Urinary bladder (tissue), 4 donors: ENCODE data around the gene SPNS2. TPM values are rescaled to one million over a fixed set of nuclear protein-coding genes. Genes with fewer than 3 reads are reported as not detected.
"Not testable (repeated sequence)": the region's sequence is repeated elsewhere in the genome, so short reads cannot be mapped to it uniquely, and the experiment has no call there.

Experiments
- DNase-seq: peaks from one replicate; pipeline ENCODE4 v3.0.0-alpha.2; 2015; ENCODE audit errors: extremely low spot score
- H3K27ac ChIP-seq: one replicate; pipeline ENCODE4 v1.5.1; 2013; ENCODE audit warnings: low read depth, mild to moderate bottlenecking, moderate library complexity
- H3K36me3 ChIP-seq: one replicate; pipeline ENCODE4 v1.6.1; 2013; ENCODE audit warnings: mild to moderate bottlenecking, moderate library complexity; ENCODE audit not compliant: insufficient read depth
- H3K4me1 ChIP-seq: one replicate; pipeline ENCODE4 v1.6.1; 2013; ENCODE audit warnings: mild to moderate bottlenecking, moderate library complexity; ENCODE audit not compliant: insufficient read depth
- H3K4me3 ChIP-seq: one replicate; pipeline ENCODE4 v1.5.1; 2013; ENCODE audit warnings: low read depth, low read length
- WGBS: extraction: QIAGEN DNeasy Blood & Tissue Kit; methylation state at CpG from one replicate; pipeline ENCODE4 v1.1.7; 2013; 5-methylcytosine and 5-hydroxymethylcytosine counted together
- polyA plus RNA-seq: library from polyadenylated mRNA; stranded (reverse); fragments of 200-250 nt; gene quantifications from one replicate; pipeline ENCODE4 v1.2.3, GENCODE V29; 2013
- total RNA-seq: library from RNA; depleted of rRNA; stranded (reverse); fragments of >200 nt; gene quantifications from one replicate; pipeline ENCODE4 v1.2.3, GENCODE V29; 2014
- donor health status: healthy with polysubstance abuse.
- donor health status: healthy.

Gene SPNS2
- total and polyA plus RNA-seq, 2 donors: 7.5 to 28.2 TPM

DNA sequence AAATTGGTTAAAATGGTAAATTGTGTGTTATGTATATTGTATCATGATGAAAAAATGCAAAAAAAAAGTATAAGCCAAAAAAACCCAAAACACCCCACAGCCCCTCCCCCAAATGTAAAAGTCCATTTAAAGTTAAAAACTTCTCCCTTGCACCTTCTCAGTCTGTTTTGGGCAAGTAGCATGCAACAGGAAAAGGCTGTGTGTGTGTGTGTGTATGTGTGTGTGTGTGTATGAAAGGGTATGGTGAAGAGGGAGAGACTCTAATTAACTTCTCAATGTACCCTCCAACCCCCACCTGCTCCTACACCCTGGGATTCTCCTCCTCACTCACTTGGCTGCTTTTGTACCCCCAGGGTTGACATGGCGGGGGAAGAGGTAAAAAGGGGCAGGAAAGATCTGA is 70.9 kb downstream of the SPNS2 start:
- Histone ChIP-seq H3K4me1 (no peaks in the 10 kb centered on the region), H3K27ac (no peak overlapping the region), H3K4me3 (no peak overlapping the region), H3K36me3 (no peaks in the 10 kb centered on the region)
- DNase-seq: no peak
- 91% methylated on average over 1 of the region's 1 CpG for WGBS

DNA sequence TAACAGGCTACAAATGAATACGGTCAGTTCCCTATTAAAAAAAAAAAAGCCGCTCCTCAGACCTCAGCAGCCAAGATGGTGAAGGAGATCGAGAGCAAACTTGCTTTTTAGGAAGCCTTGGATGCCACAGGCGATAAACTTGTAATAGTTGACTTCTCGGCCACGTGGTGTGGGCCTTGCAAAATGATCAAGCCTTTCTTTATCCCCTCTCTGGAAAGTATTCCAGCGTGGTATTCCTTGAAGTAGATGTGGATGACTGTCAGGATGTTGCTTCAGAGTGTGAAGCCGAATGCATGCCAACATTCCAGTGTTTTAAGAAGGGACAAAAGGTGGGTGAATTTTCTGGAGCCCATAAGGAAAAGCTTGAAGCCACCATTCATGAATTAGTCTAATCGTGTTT is 73.5 kb downstream of the SPNS2 start:
- Histone ChIP-seq H3K36me3 (no peaks in the 10 kb centered on the region), H3K4me1 (no peaks in the 10 kb centered on the region), H3K27ac (no peak overlapping the region), H3K4me3 (no peak overlapping the region)
- DNase-seq: no peak
- WGBS: 73% methylated on average over 9 of the region's 9 CpGs

- Histone ChIP-seq H3K27ac (no peak overlapping the region), H3K4me3 (no peak overlapping the region), H3K4me1 (no peaks in the 10 kb centered on the region), H3K36me3 (no peaks in the 10 kb centered on the region)
- WGBS: 75% methylated on average over 4 of the region's 4 CpGs
- DNase-seq: no peak
Observed at GRCh38 chr17:4573115-4573514, 74.4 kb downstream of the SPNS2 start.

GRCh38 chr17:4573669-4574068 is 75.0 kb downstream of the SPNS2 start:
- Histone ChIP-seq H3K4me1 (no peaks in the 10 kb centered on the region), H3K27ac (no peak overlapping the region), H3K4me3 (no peak overlapping the region), H3K36me3 (no peaks in the 10 kb centered on the region)
- DNase-seq: no peak
- 72% methylated on average over 7 of the region's 7 CpGs for whole genome bisulfite sequencing

DNA sequence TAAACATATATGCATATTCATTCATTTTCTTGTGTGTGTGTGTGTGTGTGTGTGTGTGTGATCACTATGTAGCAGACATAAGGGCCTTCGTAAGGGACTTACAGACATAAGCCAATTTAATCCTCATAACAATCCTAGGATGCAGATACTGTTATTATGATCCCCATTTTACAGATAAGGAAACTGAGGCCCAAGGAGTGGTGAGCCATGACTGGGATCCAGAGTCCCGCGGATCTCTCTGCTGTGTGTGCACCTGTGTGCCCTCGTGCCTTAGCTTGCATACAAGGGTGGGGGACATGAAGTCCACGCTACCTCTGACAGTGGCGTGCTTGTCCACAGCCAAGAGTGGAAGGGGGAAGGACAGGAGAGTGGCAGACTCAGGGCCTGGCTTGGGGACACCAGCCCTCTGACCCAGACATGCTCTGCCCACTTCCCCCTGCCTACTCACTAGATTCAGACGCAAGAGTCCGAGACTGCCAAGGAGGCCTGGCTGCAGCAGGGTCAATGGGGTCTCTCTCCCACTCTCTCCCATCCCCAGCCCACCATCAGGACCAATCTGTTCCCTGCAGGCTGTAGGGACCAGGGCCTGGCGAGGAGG is 75.9 kb downstream of the SPNS2 start:
- Histone ChIP-seq H3K36me3 (no peaks in the 10 kb centered on the region), H3K27ac (no peak overlapping the region), H3K4me3 (no peak overlapping the region), H3K4me1 (no peaks in the 10 kb centered on the region)
- DNase-seq: no peak
- WGBS: 95% methylated on average over 9 of the region's 9 CpGs

GRCh38 chr17:4576161-4576558 is 77.5 kb downstream of the SPNS2 start:
- Histone ChIP-seq H3K36me3 (no peaks in the 10 kb centered on the region), H3K4me3 (no peak overlapping the region), H3K27ac (no peak overlapping the region), H3K4me1 (no peaks in the 10 kb centered on the region)
- 74% methylated on average over 6 of the region's 6 CpGs for WGBS
- DNase-seq: no peak

GRCh38 chr17:4576729-4577322 is 78.1 kb downstream of the SPNS2 start:
- 65% methylated on average over 18 of the region's 18 CpGs for WGBS

DNA sequence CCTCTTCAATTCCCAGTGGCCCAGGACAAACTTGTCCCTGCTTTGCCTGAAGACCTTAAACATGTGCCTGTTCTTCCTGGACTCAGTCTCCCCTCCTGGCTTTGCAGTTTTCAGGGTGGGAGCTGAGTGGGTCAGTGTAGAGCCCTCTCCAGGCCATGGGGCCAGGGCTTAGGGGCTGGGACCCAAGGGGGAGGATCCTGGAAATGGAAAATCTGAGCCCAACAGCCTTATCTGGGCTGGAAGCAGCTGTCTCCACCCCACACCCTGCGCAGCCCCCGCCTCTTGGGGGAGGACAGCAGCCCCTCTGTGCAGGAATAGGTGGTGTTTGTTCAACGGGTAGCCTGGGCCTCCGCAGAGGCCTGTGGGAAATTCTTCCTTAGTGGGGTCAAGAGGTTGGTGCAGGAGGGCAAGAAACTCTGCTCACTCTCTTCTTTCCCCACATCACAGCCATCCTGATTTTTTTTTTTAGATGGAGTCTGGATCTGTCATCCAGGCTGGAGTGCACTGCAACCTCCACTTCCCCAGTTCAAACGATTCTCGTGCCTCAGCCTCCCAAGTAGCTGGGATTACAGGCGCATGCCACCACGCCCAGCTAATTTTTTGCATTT is 78.8 kb downstream of the SPNS2 start:
- Histone ChIP-seq H3K36me3 (no peaks in the 10 kb centered on the region), H3K4me1 (no peaks in the 10 kb centered on the region), H3K27ac (no peak overlapping the region), H3K4me3 (no peak overlapping the region)
- no peak for DNase-seq
- 77% methylated on average over 8 of the region's 8 CpGs for WGBS

More at GRCh38 chr17:4576729-4577322, 78.1 kb downstream of the SPNS2 start:
- Histone ChIP-seq H3K4me1 (no peaks in the 10 kb centered on the region), H3K36me3 (no peaks in the 10 kb centered on the region), H3K27ac (no peak overlapping the region), H3K4me3 (no peak overlapping the region)
- DNase-seq: no peak

DNA sequence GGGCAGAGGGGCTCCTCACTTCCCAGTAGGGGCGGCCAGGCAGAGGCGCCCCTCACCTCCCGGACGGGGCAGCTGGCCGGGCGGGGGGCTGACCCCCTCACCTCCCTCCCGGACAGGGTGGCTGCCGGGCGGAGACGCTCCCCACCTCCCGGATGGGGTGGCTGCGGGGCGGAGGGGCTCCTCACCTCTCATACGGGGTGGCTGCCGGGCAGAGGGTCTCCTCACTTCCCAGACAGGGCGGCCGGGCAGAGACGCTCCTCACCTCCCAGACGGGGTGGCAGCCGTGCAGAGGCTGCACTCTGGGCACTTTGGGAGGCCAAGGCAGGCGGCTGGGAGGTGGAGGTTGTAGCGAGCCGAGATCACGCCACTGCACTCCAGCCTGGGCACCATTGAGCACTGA is 79.7 kb downstream of the SPNS2 start:
- 96% methylated on average over 20 of the region's 24 CpGs for WGBS
- DNase-seq, H3K4me1 ChIP-seq, H3K27ac ChIP-seq, H3K4me3 ChIP-seq, H3K36me3 ChIP-seq: not testable (repeated sequence)

GRCh38 chr17:4579678-4580077 is 81.0 kb downstream of the SPNS2 start:
- H3K4me3 ChIP-seq: no peak overlapping the region
- H3K36me3 ChIP-seq: no peaks in the 10 kb centered on the region
- H3K27ac ChIP-seq: no peak overlapping the region
- no peak for DNase-seq
- no peaks in the 10 kb centered on the region for H3K4me1 ChIP-seq
- 76% methylated on average over 11 of the region's 11 CpGs for WGBS

- Histone ChIP-seq H3K36me3 (no peaks in the 10 kb centered on the region), H3K27ac (no peak overlapping the region), H3K4me1 (no peaks in the 10 kb centered on the region), H3K4me3 (no peak overlapping the region)
- no peak for DNase-seq
- WGBS: 53% methylated on average over 7 of the region's 7 CpGs
Observed at GRCh38 chr17:4580291-4580690, 81.6 kb downstream of the SPNS2 start.

DNA sequence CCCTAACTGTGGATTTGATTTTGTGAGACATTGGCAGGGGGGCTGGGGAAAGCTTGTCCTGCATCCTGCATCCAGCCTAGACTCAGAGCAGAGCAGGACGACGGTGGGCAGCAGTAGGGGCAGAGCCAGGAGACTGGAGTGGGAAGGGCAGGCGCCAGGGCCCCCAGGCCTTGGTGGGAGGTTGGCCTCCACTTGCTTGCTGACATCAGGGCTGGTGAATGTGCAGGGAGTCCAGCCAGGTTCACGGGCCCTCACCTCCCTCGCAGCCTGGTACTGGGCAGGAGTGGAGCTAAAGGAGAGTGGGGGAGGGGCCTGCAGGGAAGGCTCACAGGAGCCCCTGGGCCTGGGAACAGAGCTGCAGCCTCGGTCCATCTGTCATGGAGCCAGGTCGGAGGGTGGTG is 83.4 kb downstream of the SPNS2 start:
- no peak overlapping the region for H3K27ac ChIP-seq
- H3K4me3 ChIP-seq: no peak overlapping the region
- WGBS: 58% methylated on average over 7 of the region's 7 CpGs
- no peaks in the 10 kb centered on the region for H3K4me1 ChIP-seq
- no peak for DNase-seq
- no peaks in the 10 kb centered on the region for H3K36me3 ChIP-seq

DNA sequence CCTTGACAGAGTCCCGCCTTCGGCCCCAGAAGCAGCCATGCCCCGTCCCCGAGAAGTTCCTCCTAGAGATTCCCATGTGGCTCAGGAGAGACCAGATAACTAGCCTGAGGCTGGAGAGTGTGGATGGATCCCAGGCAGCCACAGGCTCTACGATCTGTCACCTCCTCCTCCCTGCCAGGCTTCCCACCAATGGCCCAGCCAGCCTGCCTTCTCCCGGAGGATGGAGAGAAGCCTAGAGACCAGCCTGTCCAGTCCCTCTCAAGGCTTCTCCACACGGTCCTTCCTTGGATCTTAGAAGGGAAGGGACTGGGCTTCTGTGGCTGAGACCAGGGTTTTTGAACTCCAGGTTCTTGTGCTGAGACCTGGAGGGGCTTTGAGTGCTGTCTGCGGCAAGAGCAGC is 84.0 kb downstream of the SPNS2 start:
- H3K4me3 ChIP-seq: no peak overlapping the region
- H3K4me1 ChIP-seq: no peaks in the 10 kb centered on the region
- H3K27ac ChIP-seq: no peak overlapping the region
- H3K36me3 ChIP-seq: no peaks in the 10 kb centered on the region
- WGBS: 85% methylated on average over 8 of the region's 8 CpGs
- DNase-seq: no peak

DNA sequence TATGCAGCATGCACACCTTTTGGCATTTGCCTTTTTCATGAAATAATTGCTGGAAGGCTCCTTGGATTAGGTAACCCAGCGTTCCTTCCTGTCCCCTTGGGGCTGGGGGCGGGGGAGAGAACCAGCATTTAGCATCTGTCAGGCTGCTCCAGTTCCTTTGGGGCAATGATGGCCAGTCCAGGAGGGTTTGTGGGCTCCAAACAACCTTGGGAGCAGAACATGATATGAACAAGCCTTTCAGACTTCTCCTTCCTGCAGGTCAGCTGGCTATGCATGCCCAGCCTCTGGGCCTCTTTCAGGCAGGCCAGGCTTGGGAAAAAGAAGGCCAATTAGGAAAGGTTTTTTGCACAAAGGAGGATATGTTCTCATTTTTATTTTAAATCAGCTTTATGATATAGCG is 84.5 kb downstream of the SPNS2 start:
- no peak overlapping the region for H3K27ac ChIP-seq
- no peak for DNase-seq
- H3K36me3 ChIP-seq: no peaks in the 10 kb centered on the region
- 87% methylated on average over 3 of the region's 3 CpGs for WGBS
- H3K4me3 ChIP-seq: no peak overlapping the region
- H3K4me1 ChIP-seq: no peaks in the 10 kb centered on the region
